Measurements from ENCODE around the gene MARK3.

MARK3 gene

DNA sequence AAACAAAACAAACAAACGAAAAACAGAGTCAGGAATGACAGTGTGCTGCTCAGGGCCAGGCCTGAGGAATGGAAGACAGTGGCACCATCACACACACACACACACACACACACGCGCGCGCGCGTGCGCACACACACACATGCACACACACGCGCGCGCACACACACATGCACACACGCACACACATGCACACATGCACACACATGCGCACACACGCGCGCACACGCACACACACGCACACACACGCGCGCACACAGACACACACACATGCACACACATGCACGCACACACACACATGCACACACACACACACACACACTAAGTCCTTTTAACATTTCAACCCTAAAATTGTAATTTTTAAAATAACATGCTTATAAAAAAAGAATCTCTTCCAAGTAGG lies 13.2 kb upstream of the MARK3 start:
- no peak for DNase-seq
- no peaks in the 10 kb centered on the region for H3K27me3 ChIP-seq (ENCODE audit: insufficient read depth, low read depth, severe bottlenecking)
- no peaks in the 10 kb centered on the region for H3K9me3 ChIP-seq (ENCODE audit: severe bottlenecking)
- H3K27ac ChIP-seq = no peak overlapping the region
- no peak overlapping the region for H3K4me3 ChIP-seq (ENCODE audit: low read depth, low read length)
- H3K36me3 ChIP-seq = no peaks in the 10 kb centered on the region
- TF ChIP-seq, protein P1, sequence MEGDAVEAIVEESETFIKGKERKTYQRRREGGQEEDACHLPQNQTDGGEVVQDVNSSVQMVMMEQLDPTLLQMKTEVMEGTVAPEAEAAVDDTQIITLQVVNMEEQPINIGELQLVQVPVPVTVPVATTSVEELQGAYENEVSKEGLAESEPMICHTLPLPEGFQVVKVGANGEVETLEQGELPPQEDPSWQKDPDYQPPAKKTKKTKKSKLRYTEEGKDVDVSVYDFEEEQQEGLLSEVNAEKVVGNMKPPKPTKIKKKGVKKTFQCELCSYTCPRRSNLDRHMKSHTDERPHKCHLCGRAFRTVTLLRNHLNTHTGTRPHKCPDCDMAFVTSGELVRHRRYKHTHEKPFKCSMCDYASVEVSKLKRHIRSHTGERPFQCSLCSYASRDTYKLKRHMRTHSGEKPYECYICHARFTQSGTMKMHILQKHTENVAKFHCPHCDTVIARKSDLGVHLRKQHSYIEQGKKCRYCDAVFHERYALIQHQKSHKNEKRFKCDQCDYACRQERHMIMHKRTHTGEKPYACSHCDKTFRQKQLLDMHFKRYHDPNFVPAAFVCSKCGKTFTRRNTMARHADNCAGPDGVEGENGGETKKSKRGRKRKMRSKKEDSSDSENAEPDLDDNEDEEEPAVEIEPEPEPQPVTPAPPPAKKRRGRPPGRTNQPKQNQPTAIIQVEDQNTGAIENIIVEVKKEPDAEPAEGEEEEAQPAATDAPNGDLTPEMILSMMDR (IDR thresholded peaks at IDR 0.05; ENCODE audit: low read depth, low read length) = no peak

- DNase-seq = no peak
- no peak overlapping the region for H3K27ac ChIP-seq
- H3K36me3 ChIP-seq = no peaks in the 10 kb centered on the region
- TF ChIP-seq, protein P1 (IDR thresholded peaks at IDR 0.05; ENCODE audit: low read depth, low read length) = no peak
- no peaks in the 10 kb centered on the region for H3K27me3 ChIP-seq (ENCODE audit: insufficient read depth, low read depth, severe bottlenecking)
- no peak overlapping the region for H3K4me3 ChIP-seq (ENCODE audit: low read depth, low read length)
- H3K9me3 ChIP-seq (ENCODE audit: severe bottlenecking) = no peaks in the 10 kb centered on the region
Measured at GRCh38 chr14:103372552-103373304, 12.5 kb upstream of the MARK3 start.

GRCh38 chr14:103374121-103374520 lies 11.1 kb upstream of the MARK3 start:
- no peaks in the 10 kb centered on the region for H3K27me3 ChIP-seq (ENCODE audit: insufficient read depth, low read depth, severe bottlenecking)
- no peaks in the 10 kb centered on the region for H3K9me3 ChIP-seq (ENCODE audit: severe bottlenecking)
- TF ChIP-seq, protein P1 (IDR thresholded peaks at IDR 0.05; ENCODE audit: low read depth, low read length) = no peak
- no peak overlapping the region for H3K27ac ChIP-seq
- H3K36me3 ChIP-seq = no peaks in the 10 kb centered on the region
- no peak for DNase-seq
- H3K4me3 ChIP-seq (ENCODE audit: low read depth, low read length) = no peak overlapping the region

DNA sequence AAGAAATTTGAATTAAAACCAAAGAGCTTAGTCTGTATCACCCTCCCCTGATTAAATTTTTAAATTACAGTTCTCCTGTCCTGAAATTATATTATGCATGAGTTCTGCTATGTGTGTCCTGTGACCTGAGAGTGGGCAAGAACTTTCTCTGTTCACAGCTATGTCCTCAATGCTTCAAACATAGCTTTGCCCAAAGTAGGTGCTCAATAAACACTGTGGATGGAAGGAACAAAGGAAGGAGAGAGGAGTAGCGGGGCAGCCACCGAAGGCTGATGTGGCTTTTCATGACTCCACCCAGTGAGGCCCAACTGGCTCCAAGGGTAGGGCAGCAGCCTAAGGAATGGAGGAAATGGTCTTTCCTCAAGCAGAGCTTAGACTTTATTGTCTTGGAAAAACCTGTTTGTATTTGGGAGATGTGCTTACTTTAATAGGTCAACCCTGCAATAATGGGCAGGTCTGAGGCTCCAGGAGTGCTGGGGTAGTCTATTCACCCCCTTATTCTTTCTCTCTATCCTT lies 7.6 kb upstream of the MARK3 start:
- Histone ChIP-seq H3K27me3 (ENCODE audit: insufficient read depth, low read depth, severe bottlenecking) (no peaks in the 10 kb centered on the region), H3K27ac (no peak overlapping the region), H3K9me3 (ENCODE audit: severe bottlenecking) (peaks cover 2% of the 10 kb centered on the region), H3K4me3 (ENCODE audit: low read depth, low read length) (no peak overlapping the region), H3K36me3 (no peaks in the 10 kb centered on the region)
- TF ChIP-seq, protein P1 (IDR thresholded peaks at IDR 0.05; ENCODE audit: low read depth, low read length) = no peak
- DNase-seq = no peak

GRCh38 chr14:103378038-103378854 lies 7.0 kb upstream of the MARK3 start:
- Histone ChIP-seq H3K27ac (no peak overlapping the region), H3K36me3 (no peaks in the 10 kb centered on the region), H3K27me3 (ENCODE audit: insufficient read depth, low read depth, severe bottlenecking) (no peaks in the 10 kb centered on the region), H3K4me3 (ENCODE audit: low read depth, low read length) (no peak overlapping the region), H3K9me3 (ENCODE audit: severe bottlenecking) (peaks cover 2% of the 10 kb centered on the region)
- TF ChIP-seq, protein P1 (IDR thresholded peaks at IDR 0.05; ENCODE audit: low read depth, low read length) = no peak
- DNase-seq = no peak
